HEK293 (cell line): ENCODE measurements around the gene CMTM1.

Experiments
- BCL11B ChIP-seq: fragments of 450-650 bp; formaldehyde crosslinking; IDR thresholded peaks from 2 replicates; pipeline ENCODE4 v1.5.1; 2016; ENCODE audit warnings: low read depth, missing biosample characterization, missing genetic modification characterization
- EGR2 ChIP-seq: fragments of 450-650 bp; formaldehyde crosslinking; IDR thresholded peaks from 2 replicates; pipeline ENCODE4 v1.5.1; 2016; ENCODE audit warnings: low read depth, missing biosample characterization, missing genetic modification characterization
- ELK4 ChIP-seq: IDR thresholded peaks from 2 replicates; pipeline ENCODE4 v1.6.1; 2011; ENCODE audit warnings: mild to moderate bottlenecking, low read depth, low read length, borderline replicate concordance
- FEZF1 ChIP-seq: fragments of 450-650 bp; formaldehyde crosslinking; IDR thresholded peaks from 2 replicates; pipeline ENCODE4 v1.5.1; 2016; ENCODE audit warnings: missing biosample characterization, missing genetic modification characterization
- OVOL3 ChIP-seq: fragments of 450-650 bp; formaldehyde crosslinking; IDR thresholded peaks from 2 replicates; pipeline ENCODE4 v1.5.1; 2016; ENCODE audit warnings: missing biosample characterization, missing genetic modification characterization
- RBAK ChIP-seq: fragments of 450-650 bp; formaldehyde crosslinking; IDR thresholded peaks from 2 replicates; pipeline ENCODE4 v1.5.1; 2016; ENCODE audit warnings: missing biosample characterization, missing genetic modification characterization
- SP2 ChIP-seq: fragments of 450-650 bp; formaldehyde crosslinking; IDR thresholded peaks from 2 replicates; pipeline ENCODE4 v1.5.1; 2016; ENCODE audit warnings: missing biosample characterization, missing genetic modification characterization
- SP7 ChIP-seq: fragments of 450-650 bp; formaldehyde crosslinking; IDR thresholded peaks from 2 replicates; pipeline ENCODE4 v1.5.1; 2016; ENCODE audit warnings: missing biosample characterization, missing genetic modification characterization
- ZBTB7A ChIP-seq: fragments of 450-650 bp; formaldehyde crosslinking; IDR thresholded peaks from 2 replicates; pipeline ENCODE4 v1.5.1; 2016; ENCODE audit warnings: low read depth, missing biosample characterization, missing genetic modification characterization
- ZEB2 ChIP-seq: fragments of 450-650 bp; formaldehyde crosslinking; IDR thresholded peaks from 2 replicates; pipeline ENCODE4 v1.5.1; 2016; ENCODE audit warnings: missing biosample characterization, missing genetic modification characterization
- ZNF10 ChIP-seq: fragments of 450-650 bp; formaldehyde crosslinking; IDR thresholded peaks from 2 replicates; pipeline ENCODE4 v1.5.1; 2017; ENCODE audit warnings: missing biosample characterization, missing genetic modification characterization
- ZNF114 ChIP-seq: fragments of 450-650 bp; formaldehyde crosslinking; IDR thresholded peaks from 2 replicates; pipeline ENCODE4 v1.5.0; 2017; ENCODE audit warnings: missing biosample characterization, missing genetic modification characterization
- ZNF423 ChIP-seq: fragments of 450-650 bp; formaldehyde crosslinking; IDR thresholded peaks from 2 replicates; pipeline ENCODE4 v1.5.1; 2016; ENCODE audit warnings: missing biosample characterization, missing genetic modification characterization
- ZNF449 ChIP-seq: fragments of 450-650 bp; formaldehyde crosslinking; IDR thresholded peaks from 2 replicates; pipeline ENCODE4 v1.5.1; 2017; ENCODE audit warnings: missing biosample characterization, mild to moderate bottlenecking, missing genetic modification characterization, moderate library complexity
- ZNF558 ChIP-seq: fragments of 450-650 bp; formaldehyde crosslinking; IDR thresholded peaks from 2 replicates; pipeline ENCODE4 v1.5.1; 2016; ENCODE audit warnings: missing biosample characterization, missing genetic modification characterization
- ZNF670 ChIP-seq: fragments of 450-650 bp; formaldehyde crosslinking; IDR thresholded peaks from 2 replicates; pipeline ENCODE4 v1.5.1; 2016; ENCODE audit warnings: missing biosample characterization, missing genetic modification characterization, low read depth
- TF ChIP-seq, protein P1 (sequence below): fragments of 450-650 bp; formaldehyde crosslinking; IDR thresholded peaks from 2 replicates; pipeline ENCODE4 v1.5.1; 2016; ENCODE audit warnings: missing biosample characterization, missing genetic modification characterization
- TF ChIP-seq, protein P2 (sequence below): fragments of 450-650 bp; formaldehyde crosslinking; IDR thresholded peaks from 2 replicates; pipeline ENCODE4 v1.5.1; 2016; ENCODE audit warnings: missing biosample characterization, missing genetic modification characterization
- TF ChIP-seq, protein P3 (sequence below): fragments of 450-650 bp; formaldehyde crosslinking; IDR thresholded peaks from 2 replicates; pipeline ENCODE4 v1.5.1; 2016; ENCODE audit warnings: missing biosample characterization, missing genetic modification characterization, borderline replicate concordance
- TF ChIP-seq, protein P4 (sequence below): fragments of 450-650 bp; formaldehyde crosslinking; IDR thresholded peaks from 2 replicates; pipeline ENCODE4 v1.5.1; 2016; ENCODE audit warnings: missing biosample characterization, missing genetic modification characterization, borderline replicate concordance

The CMTM1 gene

GRCh38 chr16:66605177-66605978 lies 39.1 kb downstream of the CMTM1 start (continued):
- TF ChIP-seq, protein P1, sequence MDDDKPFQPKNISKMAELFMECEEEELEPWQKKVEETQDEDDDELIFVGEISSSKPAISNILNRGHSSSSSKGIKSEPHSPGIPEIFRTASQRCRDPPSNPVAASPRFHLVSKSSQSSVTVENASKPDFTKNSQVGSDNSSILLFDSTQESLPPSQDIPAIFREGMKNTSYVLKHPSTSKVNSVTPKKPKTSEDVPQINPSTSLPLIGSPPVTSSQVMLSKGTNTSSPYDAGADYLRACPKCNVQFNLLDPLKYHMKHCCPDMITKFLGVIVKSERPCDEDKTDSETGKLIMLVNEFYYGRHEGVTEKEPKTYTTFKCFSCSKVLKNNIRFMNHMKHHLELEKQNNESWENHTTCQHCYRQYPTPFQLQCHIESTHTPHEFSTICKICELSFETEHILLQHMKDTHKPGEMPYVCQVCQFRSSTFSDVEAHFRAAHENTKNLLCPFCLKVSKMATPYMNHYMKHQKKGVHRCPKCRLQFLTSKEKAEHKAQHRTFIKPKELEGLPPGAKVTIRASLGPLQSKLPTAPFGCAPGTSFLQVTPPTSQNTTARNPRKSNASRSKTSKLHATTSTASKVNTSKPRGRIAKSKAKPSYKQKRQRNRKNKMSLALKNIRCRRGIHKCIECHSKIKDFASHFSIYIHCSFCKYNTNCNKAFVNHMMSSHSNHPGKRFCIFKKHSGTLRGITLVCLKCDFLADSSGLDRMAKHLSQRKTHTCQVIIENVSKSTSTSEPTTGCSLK (tag by site-specific recombination) = no peak
- no peak for TF ChIP-seq FEZF1 (tag by site-specific recombination)
- no peak for TF ChIP-seq ZNF10 (tag by site-specific recombination)
- TF ChIP-seq, protein P2, sequence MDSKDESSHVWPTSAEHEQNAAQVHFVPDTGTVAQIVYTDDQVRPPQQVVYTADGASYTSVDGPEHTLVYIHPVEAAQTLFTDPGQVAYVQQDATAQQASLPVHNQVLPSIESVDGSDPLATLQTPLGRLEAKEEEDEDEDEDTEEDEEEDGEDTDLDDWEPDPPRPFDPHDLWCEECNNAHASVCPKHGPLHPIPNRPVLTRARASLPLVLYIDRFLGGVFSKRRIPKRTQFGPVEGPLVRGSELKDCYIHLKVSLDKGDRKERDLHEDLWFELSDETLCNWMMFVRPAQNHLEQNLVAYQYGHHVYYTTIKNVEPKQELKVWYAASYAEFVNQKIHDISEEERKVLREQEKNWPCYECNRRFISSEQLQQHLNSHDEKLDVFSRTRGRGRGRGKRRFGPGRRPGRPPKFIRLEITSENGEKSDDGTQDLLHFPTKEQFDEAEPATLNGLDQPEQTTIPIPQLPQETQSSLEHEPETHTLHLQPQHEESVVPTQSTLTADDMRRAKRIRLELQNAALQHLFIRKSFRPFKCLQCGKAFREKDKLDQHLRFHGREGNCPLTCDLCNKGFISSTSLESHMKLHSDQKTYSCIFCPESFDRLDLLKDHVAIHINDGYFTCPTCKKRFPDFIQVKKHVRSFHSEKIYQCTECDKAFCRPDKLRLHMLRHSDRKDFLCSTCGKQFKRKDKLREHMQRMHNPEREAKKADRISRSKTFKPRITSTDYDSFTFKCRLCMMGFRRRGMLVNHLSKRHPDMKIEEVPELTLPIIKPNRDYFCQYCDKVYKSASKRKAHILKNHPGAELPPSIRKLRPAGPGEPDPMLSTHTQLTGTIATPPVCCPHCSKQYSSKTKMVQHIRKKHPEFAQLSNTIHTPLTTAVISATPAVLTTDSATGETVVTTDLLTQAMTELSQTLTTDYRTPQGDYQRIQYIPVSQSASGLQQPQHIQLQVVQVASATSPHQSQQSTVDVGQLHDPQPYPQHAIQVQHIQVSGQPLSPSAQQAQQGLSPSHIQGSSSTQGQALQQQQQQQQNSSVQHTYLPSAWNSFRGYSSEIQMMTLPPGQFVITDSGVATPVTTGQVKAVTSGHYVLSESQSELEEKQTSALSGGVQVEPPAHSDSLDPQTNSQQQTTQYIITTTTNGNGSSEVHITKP = peak; percentile 76
- TF ChIP-seq ELK4 = no peak
- TF ChIP-seq RBAK = no peak
- no peak for TF ChIP-seq OVOL3 (tag by site-specific recombination)
- no peak for TF ChIP-seq ZNF114 (tag by site-specific recombination)
- TF ChIP-seq ZNF558 (tag by site-specific recombination) = no peak
- TF ChIP-seq EGR2 (tag by site-specific recombination) = 0 out of 2 replicates have a peak, but pooled peaks have one; percentile 26
- TF ChIP-seq, protein P3, sequence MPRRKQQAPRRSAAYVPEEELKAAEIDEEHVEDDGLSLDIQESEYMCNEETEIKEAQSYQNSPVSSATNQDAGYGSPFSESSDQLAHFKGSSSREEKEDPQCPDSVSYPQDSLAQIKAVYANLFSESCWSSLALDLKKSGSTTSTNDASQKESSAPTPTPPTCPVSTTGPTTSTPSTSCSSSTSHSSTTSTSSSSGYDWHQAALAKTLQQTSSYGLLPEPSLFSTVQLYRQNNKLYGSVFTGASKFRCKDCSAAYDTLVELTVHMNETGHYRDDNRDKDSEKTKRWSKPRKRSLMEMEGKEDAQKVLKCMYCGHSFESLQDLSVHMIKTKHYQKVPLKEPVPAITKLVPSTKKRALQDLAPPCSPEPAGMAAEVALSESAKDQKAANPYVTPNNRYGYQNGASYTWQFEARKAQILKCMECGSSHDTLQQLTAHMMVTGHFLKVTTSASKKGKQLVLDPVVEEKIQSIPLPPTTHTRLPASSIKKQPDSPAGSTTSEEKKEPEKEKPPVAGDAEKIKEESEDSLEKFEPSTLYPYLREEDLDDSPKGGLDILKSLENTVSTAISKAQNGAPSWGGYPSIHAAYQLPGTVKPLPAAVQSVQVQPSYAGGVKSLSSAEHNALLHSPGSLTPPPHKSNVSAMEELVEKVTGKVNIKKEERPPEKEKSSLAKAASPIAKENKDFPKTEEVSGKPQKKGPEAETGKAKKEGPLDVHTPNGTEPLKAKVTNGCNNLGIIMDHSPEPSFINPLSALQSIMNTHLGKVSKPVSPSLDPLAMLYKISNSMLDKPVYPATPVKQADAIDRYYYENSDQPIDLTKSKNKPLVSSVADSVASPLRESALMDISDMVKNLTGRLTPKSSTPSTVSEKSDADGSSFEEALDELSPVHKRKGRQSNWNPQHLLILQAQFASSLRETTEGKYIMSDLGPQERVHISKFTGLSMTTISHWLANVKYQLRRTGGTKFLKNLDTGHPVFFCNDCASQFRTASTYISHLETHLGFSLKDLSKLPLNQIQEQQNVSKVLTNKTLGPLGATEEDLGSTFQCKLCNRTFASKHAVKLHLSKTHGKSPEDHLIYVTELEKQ (tag by site-specific recombination) = no peak
- TF ChIP-seq, protein P4, sequence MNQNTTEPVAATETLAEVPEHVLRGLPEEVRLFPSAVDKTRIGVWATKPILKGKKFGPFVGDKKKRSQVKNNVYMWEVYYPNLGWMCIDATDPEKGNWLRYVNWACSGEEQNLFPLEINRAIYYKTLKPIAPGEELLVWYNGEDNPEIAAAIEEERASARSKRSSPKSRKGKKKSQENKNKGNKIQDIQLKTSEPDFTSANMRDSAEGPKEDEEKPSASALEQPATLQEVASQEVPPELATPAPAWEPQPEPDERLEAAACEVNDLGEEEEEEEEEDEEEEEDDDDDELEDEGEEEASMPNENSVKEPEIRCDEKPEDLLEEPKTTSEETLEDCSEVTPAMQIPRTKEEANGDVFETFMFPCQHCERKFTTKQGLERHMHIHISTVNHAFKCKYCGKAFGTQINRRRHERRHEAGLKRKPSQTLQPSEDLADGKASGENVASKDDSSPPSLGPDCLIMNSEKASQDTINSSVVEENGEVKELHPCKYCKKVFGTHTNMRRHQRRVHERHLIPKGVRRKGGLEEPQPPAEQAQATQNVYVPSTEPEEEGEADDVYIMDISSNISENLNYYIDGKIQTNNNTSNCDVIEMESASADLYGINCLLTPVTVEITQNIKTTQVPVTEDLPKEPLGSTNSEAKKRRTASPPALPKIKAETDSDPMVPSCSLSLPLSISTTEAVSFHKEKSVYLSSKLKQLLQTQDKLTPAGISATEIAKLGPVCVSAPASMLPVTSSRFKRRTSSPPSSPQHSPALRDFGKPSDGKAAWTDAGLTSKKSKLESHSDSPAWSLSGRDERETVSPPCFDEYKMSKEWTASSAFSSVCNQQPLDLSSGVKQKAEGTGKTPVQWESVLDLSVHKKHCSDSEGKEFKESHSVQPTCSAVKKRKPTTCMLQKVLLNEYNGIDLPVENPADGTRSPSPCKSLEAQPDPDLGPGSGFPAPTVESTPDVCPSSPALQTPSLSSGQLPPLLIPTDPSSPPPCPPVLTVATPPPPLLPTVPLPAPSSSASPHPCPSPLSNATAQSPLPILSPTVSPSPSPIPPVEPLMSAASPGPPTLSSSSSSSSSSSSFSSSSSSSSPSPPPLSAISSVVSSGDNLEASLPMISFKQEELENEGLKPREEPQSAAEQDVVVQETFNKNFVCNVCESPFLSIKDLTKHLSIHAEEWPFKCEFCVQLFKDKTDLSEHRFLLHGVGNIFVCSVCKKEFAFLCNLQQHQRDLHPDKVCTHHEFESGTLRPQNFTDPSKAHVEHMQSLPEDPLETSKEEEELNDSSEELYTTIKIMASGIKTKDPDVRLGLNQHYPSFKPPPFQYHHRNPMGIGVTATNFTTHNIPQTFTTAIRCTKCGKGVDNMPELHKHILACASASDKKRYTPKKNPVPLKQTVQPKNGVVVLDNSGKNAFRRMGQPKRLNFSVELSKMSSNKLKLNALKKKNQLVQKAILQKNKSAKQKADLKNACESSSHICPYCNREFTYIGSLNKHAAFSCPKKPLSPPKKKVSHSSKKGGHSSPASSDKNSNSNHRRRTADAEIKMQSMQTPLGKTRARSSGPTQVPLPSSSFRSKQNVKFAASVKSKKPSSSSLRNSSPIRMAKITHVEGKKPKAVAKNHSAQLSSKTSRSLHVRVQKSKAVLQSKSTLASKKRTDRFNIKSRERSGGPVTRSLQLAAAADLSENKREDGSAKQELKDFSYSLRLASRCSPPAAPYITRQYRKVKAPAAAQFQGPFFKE (tag by site-specific recombination) = no peak
- TF ChIP-seq SP2 (tag by site-specific recombination) = peak; percentile 47
- TF ChIP-seq BCL11B (tag by site-specific recombination) = no peak
- no peak for TF ChIP-seq SP7 (tag by site-specific recombination)
- 0 out of 2 replicates have a peak, but pooled peaks have one; percentile 50 for TF ChIP-seq ZEB2 (tag by site-specific recombination)
- TF ChIP-seq ZNF670 (tag by site-specific recombination) = no peak
- TF ChIP-seq ZNF423 (tag by site-specific recombination) = 0 out of 2 replicates have a peak, but pooled peaks have one; percentile 16
- no peak for TF ChIP-seq ZBTB7A
- peak; percentile 70; the same call in 1 of the 2 replicates for TF ChIP-seq ZNF449 (tag by site-specific recombination)
